H1 (cell line): ENCODE results near the gene ASXL2. TPM values are rescaled to one million over a fixed set of nuclear protein-coding genes. Genes with fewer than 3 reads are reported as not detected.

ENCODE experiments used
- CTCF ChIA-PET: fragments of 300-600 bp; sonication (Branson Sonifier 250); formaldehyde crosslinking; loops from one replicate; lab custom pipeline; 2021; ENCODE audit not compliant: partially characterized antibody; lab: Charles Lee
- POLR2A ChIA-PET: fragments of 300-600 bp; sonication (Branson Sonifier 250); formaldehyde crosslinking; loops from one replicate; lab custom pipeline; 2021; ENCODE audit warnings: inconsistent platforms; ENCODE audit not compliant: partially characterized antibody; lab: Charles Lee
- DNase-seq, 2 experiments: peaks; one replicate each; pipeline versions ENCODE4 v3.0.0 to v3.0.0-alpha.2; 2010 to 2022; ENCODE audit warnings: low spot score in 2 of 2, low read depth in 1 of 2, mixed read lengths in 1 of 2
- FAIRE-seq: peaks from 2 replicates; lab custom pipeline; 2011; peaks lifted over from hg19 to GRCh38; lab: Jason Lieb, UNC
- H2AFZ ChIP-seq: 2 replicates; pipeline ENCODE4 v1.8.1; 2012; ENCODE audit warnings: low read length, inconsistent platforms
- H2AK5ac ChIP-seq: 2 replicates; pipeline ENCODE4 v1.6.1; 2013; ENCODE audit warnings: low read depth, low read length
- H2BK120ac ChIP-seq: replicated peaks from 2 replicates; pipeline ENCODE3; 2013; ENCODE audit warnings: low read depth, low read length, inconsistent platforms
- H2BK12ac ChIP-seq: 2 replicates; pipeline ENCODE4 v1.6.1; 2013; ENCODE audit warnings: low read depth, low read length
- H2BK15ac ChIP-seq: 2 replicates; pipeline ENCODE4 v1.6.1; 2013; ENCODE audit warnings: low read length
- H2BK20ac ChIP-seq: 2 replicates; pipeline ENCODE4 v1.6.1; 2013; ENCODE audit warnings: low read length
- H2BK5ac ChIP-seq: 2 replicates; pipeline ENCODE4 v1.6.1; 2013; ENCODE audit warnings: low read depth, low read length
- H3K14ac ChIP-seq: 2 replicates; pipeline ENCODE4 v1.6.1; 2013; ENCODE audit warnings: inconsistent platforms; ENCODE audit not compliant: insufficient read length
- H3K18ac ChIP-seq: 2 replicates; pipeline ENCODE4 v1.6.1; 2013; ENCODE audit warnings: low read length; ENCODE audit errors: extremely low read depth
- H3K23ac ChIP-seq: 2 replicates; pipeline ENCODE4 v1.6.1; 2013; ENCODE audit warnings: inconsistent platforms; ENCODE audit not compliant: insufficient read length
- H3K23me2 ChIP-seq: 2 replicates; pipeline ENCODE4 v1.6.1; 2013; ENCODE audit warnings: low read depth, low read length
- H3K27ac ChIP-seq: 2 replicates; pipeline ENCODE4 v1.6.1; 2011; ENCODE audit warnings: low read depth, low read length, inconsistent platforms
- H3K27me3 ChIP-seq, 4 experiments: replicated peaks in 1 of 4; 1 replicate in 1 of 4; 2 replicates in 3 of 4; pipeline versions ENCODE4 v1.6.1 to v1.8.1; 2011 to 2013; ENCODE audit warnings: low read length in 3 of 4, mild to moderate bottlenecking in 3 of 4, inconsistent platforms in 2 of 4, mixed read lengths in 2 of 4, moderate library complexity in 1 of 4; ENCODE audit not compliant: control insufficient read depth in 3 of 4, insufficient read depth in 3 of 4; ENCODE audit errors: extremely low read depth in 1 of 4
- H3K36me3 ChIP-seq, 4 experiments: 2 replicates each; pipeline versions ENCODE4 v1.6.1 to v1.8.1; 2011 to 2013; ENCODE audit warnings: mild to moderate bottlenecking in 4 of 4, low read length in 3 of 4, moderate library complexity in 2 of 4, control low read depth in 1 of 4, inconsistent platforms in 1 of 4; ENCODE audit not compliant: insufficient read depth in 4 of 4, control insufficient read depth in 2 of 4
- H3K4ac ChIP-seq: replicated peaks from 2 replicates; pipeline ENCODE3; 2013; ENCODE audit warnings: low read length, low read depth, mixed read lengths, inconsistent platforms; ENCODE audit not compliant: insufficient read length
- H3K4me1 ChIP-seq, 4 experiments: replicated peaks in 1 of 4; 1 replicate in 1 of 4; 2 replicates in 3 of 4; pipeline versions ENCODE4 v1.6.1 to v1.8.1; 2011 to 2013; ENCODE audit warnings: low read length in 3 of 4, inconsistent platforms in 2 of 4, mixed read lengths in 1 of 4; ENCODE audit not compliant: insufficient read depth in 4 of 4, control insufficient read depth in 3 of 4
- H3K4me2 ChIP-seq, 2 experiments: 2 replicates each; pipeline versions ENCODE4 v1.6.1 to v1.8.1; 2011 to 2013; ENCODE audit warnings: low read depth in 2 of 2, low read length in 2 of 2, control low read depth in 1 of 2, inconsistent platforms in 1 of 2, mild to moderate bottlenecking in 1 of 2; ENCODE audit not compliant: insufficient read depth in 1 of 2
- H3K4me3 ChIP-seq, 4 experiments: fragments of 200-600, 300-600 bp in 1 of 4; sonication (generic), shearing (Covaris generic), sonication (Bioruptor Twin) in 1 of 4; 2 replicates each; pipeline versions ENCODE4 v1.5.1 to v1.8.1; 2011 to 2016; ENCODE audit warnings: low read length in 4 of 4, low read depth in 3 of 4, control low read depth in 2 of 4, inconsistent platforms in 2 of 4, mild to moderate bottlenecking in 2 of 4, mixed read lengths in 1 of 4, moderate library complexity in 1 of 4; ENCODE audit not compliant: insufficient read depth in 2 of 4; ENCODE audit errors: extremely low read depth in 1 of 4
- H3K56ac ChIP-seq: replicated peaks from 2 replicates; pipeline ENCODE3; 2013; ENCODE audit warnings: low read depth, mild to moderate bottlenecking, mixed read lengths, low read length, inconsistent platforms; ENCODE audit not compliant: insufficient read length
- H3K79me1 ChIP-seq: 2 replicates; pipeline ENCODE4 v1.6.1; 2013; ENCODE audit warnings: low read depth, low read length, control low read depth
- H3K79me2 ChIP-seq, 2 experiments: 2 replicates each; pipeline versions ENCODE4 v1.6.1 to v1.8.1; 2012 to 2013; ENCODE audit warnings: low read length in 2 of 2, mild to moderate bottlenecking in 2 of 2, inconsistent platforms in 1 of 2; ENCODE audit not compliant: insufficient read depth in 2 of 2, control insufficient read depth in 1 of 2
- H3K9ac ChIP-seq, 4 experiments: replicated peaks in 1 of 4; 1 replicate in 1 of 4; 2 replicates in 3 of 4; pipeline versions ENCODE4 v1.6.1 to v1.8.1; 2011 to 2013; ENCODE audit warnings: low read depth in 3 of 4, low read length in 3 of 4, control low read depth in 2 of 4, mild to moderate bottlenecking in 2 of 4, moderate library complexity in 2 of 4, inconsistent platforms in 1 of 4; ENCODE audit errors: extremely low read depth in 1 of 4
- H3K9me3 ChIP-seq, 2 experiments: 2 replicates each; pipeline versions ENCODE4 v1.6.1 to v1.8.1; 2012 to 2013; ENCODE audit warnings: mild to moderate bottlenecking in 2 of 2, moderate library complexity in 2 of 2, control low read depth in 1 of 2, inconsistent platforms in 1 of 2, low read depth in 1 of 2, low read length in 1 of 2, mixed read lengths in 1 of 2; ENCODE audit not compliant: insufficient read depth in 2 of 2
- H4K20me1 ChIP-seq, 2 experiments: replicated peaks in 1 of 2; 2 replicates each; pipeline versions ENCODE3 to v1.8.1; 2011 to 2013; ENCODE audit warnings: inconsistent platforms in 2 of 2, low read length in 2 of 2, mild to moderate bottlenecking in 1 of 2; ENCODE audit not compliant: insufficient read depth in 2 of 2, control insufficient read depth in 1 of 2
- H4K5ac ChIP-seq: 2 replicates; pipeline ENCODE4 v1.6.1; 2013; ENCODE audit warnings: low read length, low read depth, mixed read lengths, inconsistent platforms; ENCODE audit not compliant: insufficient read length
- H4K8ac ChIP-seq: 2 replicates; pipeline ENCODE4 v1.8.0; 2013; ENCODE audit warnings: mild to moderate bottlenecking, moderate library complexity, low read length, inconsistent platforms; ENCODE audit not compliant: insufficient read depth; ENCODE audit errors: extremely low read depth
- H4K91ac ChIP-seq: replicated peaks from 2 replicates; pipeline ENCODE3; 2013; ENCODE audit warnings: low read length, mixed read lengths, inconsistent platforms; ENCODE audit not compliant: insufficient read length
- FOSL1 ChIP-seq: IDR thresholded peaks from 2 replicates; pipeline ENCODE4 v1.6.1; 2011; ENCODE audit warnings: mild to moderate bottlenecking, low read depth, low read length, moderate library complexity; ENCODE audit not compliant: insufficient read depth
- KDM1A ChIP-seq: fragments of 200-600, 300-600 bp; sonication (generic); IDR thresholded peaks from 2 replicates; pipeline ENCODE4 v1.7.1; 2016; ENCODE audit warnings: mild to moderate bottlenecking, low read length, borderline replicate concordance
- POLR2A ChIP-seq, 2 experiments: IDR thresholded peaks; 1 replicate in 1 of 2; 2 replicates in 1 of 2; pipeline ENCODE4 v1.6.1; 2011; ENCODE audit warnings: low read depth in 2 of 2, low read length in 2 of 2, mild to moderate bottlenecking in 2 of 2; ENCODE audit errors: control extremely low read depth in 1 of 2
- RNF2 ChIP-seq: fragments of 200-900, 300-1000 bp; sonication (generic); IDR thresholded peaks from 2 replicates; pipeline ENCODE4 v1.7.1; 2016; ENCODE audit warnings: borderline replicate concordance, low read depth, mild to moderate bottlenecking, antibody characterized with exemption, low read length; ENCODE audit not compliant: poor library complexity, severe bottlenecking; ENCODE audit errors: missing control alignments
- SAP30 ChIP-seq: fragments of 300-600 bp; sonication (generic); IDR thresholded peaks from 2 replicates; pipeline ENCODE4 v1.7.1; 2012; ENCODE audit warnings: low read length, moderate library complexity, mild to moderate bottlenecking, inconsistent platforms; ENCODE audit not compliant: insufficient read depth, insufficient replicate concordance
- SP1 ChIP-seq: IDR thresholded peaks from 2 replicates; pipeline ENCODE4 v1.6.1; 2011; ENCODE audit warnings: low read depth, low read length
- SRF ChIP-seq: IDR thresholded peaks from 2 replicates; pipeline ENCODE4 v1.6.1; 2011; ENCODE audit warnings: mild to moderate bottlenecking, low read depth, low read length, moderate library complexity
- TCF12 ChIP-seq: IDR thresholded peaks from 2 replicates; pipeline ENCODE4 v1.6.1; 2011; ENCODE audit warnings: low read depth, mild to moderate bottlenecking, low read length
- ZNF274 ChIP-seq: IDR thresholded peaks from 2 replicates; pipeline ENCODE4 v1.7.0; 2012; ENCODE audit warnings: low read length, borderline replicate concordance; ENCODE audit errors: extremely low read depth
- WGBS, 2 experiments: shearing (Covaris generic) in 1 of 2; methylation state at CpG; one replicate each; pipeline versions ENCODE4 v1.1.6 to v1.1.7; 2013 to 2015; ENCODE audit warnings: low lambda C conversion rate in 2 of 2, mixed read lengths in 2 of 2, inconsistent platforms in 1 of 2, low coverage in 1 of 2, missing lambda C conversion rate in 1 of 2; ENCODE audit not compliant: insufficient replicate concordance in 2 of 2, insufficient coverage in 1 of 2, insufficient read length in 1 of 2; ENCODE audit errors: extremely low coverage in 1 of 2, missing lambda C conversion rate in 1 of 2; 5-methylcytosine and 5-hydroxymethylcytosine counted together
- polyA plus RNA-seq, 7 experiments: library from polyadenylated mRNA; depleted of rRNA in 3 of 7; stranded (reverse) in 5 of 7; unstranded in 2 of 7; fragments of >200 nt in 5 of 7; fragments of 200-250 nt in 2 of 7; gene quantifications; 1 replicate in 5 of 7; 2 replicates in 1 of 7; 4 replicates in 1 of 7; pipeline versions ENCODE4 v1.2.1 to v1.2.3, GENCODE V29; 2011 to 2013; ENCODE audit warnings: missing spikeins in 2 of 7, mixed read lengths in 2 of 7
- total RNA-seq: library from RNA; stranded (reverse); fragmentation: NEBNext Ultra II Directional; extraction: Animal tissue kit (Norgen Biotek cat#: 25700); gene quantifications from 2 replicates; pipeline ENCODE4 v1.2.1, GENCODE V29; 2021
- TF ChIP-seq, protein P1 (sequence below): IDR thresholded peaks from 2 replicates; pipeline ENCODE4 v1.6.1; 2011; ENCODE audit warnings: low read depth, mild to moderate bottlenecking, low read length; ENCODE audit not compliant: insufficient read depth

ASXL2 gene
- total and polyA plus RNA-seq, 2 of the 8 experiments (the other 6 are each of a cell fraction or from before 2014, with no cell fraction given), result 7.2 to 41.3 TPM

DNA sequence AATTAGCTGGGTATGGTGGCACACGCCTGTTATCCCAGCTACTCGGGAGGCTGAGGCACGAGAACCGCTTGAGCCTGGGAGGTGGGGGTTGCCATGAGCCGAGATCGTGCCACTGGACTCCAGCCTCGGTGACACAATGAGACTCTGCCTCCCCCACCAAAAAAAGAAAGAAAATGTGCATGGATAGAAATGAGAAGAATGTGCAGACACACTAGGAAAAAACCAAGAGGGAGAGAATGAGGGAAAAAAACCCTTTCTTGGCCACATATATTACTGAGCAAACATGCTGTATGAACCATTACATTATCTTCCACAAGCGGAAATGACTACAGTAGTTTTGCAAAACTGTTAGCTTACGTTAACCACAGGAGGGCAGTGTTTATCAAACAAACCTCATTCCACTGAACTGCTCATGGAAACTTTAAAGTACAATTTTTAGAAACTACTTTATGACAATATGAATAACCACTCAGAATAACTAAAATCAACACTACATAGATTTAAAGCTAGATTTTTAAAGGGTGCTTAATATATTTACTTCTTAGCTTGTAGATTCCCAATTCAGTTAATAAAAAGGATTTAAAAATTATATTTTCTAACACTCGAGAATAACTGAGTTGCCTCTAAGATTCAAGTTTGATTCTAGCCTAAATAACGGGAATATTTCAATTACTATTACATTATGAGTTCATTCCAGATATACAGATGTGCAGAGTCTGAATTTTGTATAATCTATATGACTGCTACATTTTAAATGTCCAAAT, 26.4 kb downstream of the ASXL2 start:
- Histone ChIP-seq H4K5ac (no peak overlapping the region), H3K23me2 (no peaks in the 10 kb centered on the region), H2BK120ac (no peak overlapping the region), H3K4me1 (peaks cover 0 to 4% (median 3%) of the 10 kb centered on the region in 4 experiments; a peak in 3 of 7 replicates), H4K8ac (no peak overlapping the region), H2BK15ac (no peak overlapping the region), H3K9me3 (no peaks in the 10 kb centered on the region), H2AK5ac (no peak overlapping the region), H2BK12ac (no peak overlapping the region), H3K27ac (no peak overlapping the region), H2AFZ (no peak overlapping the region), H3K4me3 (no peak overlapping the region), H3K9ac (no peak overlapping the region), H3K79me1 (peaks cover 9% of the 10 kb centered on the region), H3K79me2 (peaks cover 0 to 73% of the 10 kb centered on the region in 2 experiments; a peak in 2 of 4 replicates), H3K27me3 (no peaks in the 10 kb centered on the region), H3K36me3 (no peaks in the 10 kb centered on the region; a peak in 1 of 8 replicates), H3K23ac (no peak overlapping the region), H3K56ac (no peak overlapping the region), H3K18ac (no peak overlapping the region), H3K4ac (no peak overlapping the region), H3K14ac (no peak overlapping the region), H4K91ac (no peak overlapping the region), H4K20me1 (peaks cover 4 to 6% of the 10 kb centered on the region in 2 experiments), H2BK5ac (no peak overlapping the region), H3K4me2 (no peak overlapping the region), H2BK20ac (no peak overlapping the region)
- peak; percentile 89 for FAIRE-seq
- WGBS, 2 experiments, result 69% methylated on average over 11 of the region's 11 CpGs; no CpG with 5 or more reads in 1 of the 2 experiments
- POLR2A ChIA-PET, result no interaction called here
- CTCF ChIA-PET, result interaction anchor here (0.6 to 6.3 kb wide), 36 partner anchors 8 to 385 kb away, joined by 3 to 85 read pairs (median 4); partner anchors contain the start of gene ASXL2
- no peak for DNase-seq
- TF ChIP-seq SP1 (no peak), SRF (no peak), FOSL1 (no peak), ZNF274 (no peak), SAP30 (no peak), TCF12 (no peak), POLR2A (IDR thresholded peaks at IDR 0.05; ENCODE audit: control extremely low read depth in 1 of 2, low read depth in 2 of 2, low read length in 2 of 2) (no peak), KDM1A (no peak), RNF2 (no peak)
- TF ChIP-seq, protein P1, sequence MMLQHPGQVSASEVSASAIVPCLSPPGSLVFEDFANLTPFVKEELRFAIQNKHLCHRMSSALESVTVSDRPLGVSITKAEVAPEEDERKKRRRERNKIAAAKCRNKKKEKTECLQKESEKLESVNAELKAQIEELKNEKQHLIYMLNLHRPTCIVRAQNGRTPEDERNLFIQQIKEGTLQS, result no peak
